GM03348 (cell line): Measurements from ENCODE around the gene GSN.

Source experiments
- DNase-seq: peaks from one replicate; pipeline ENCODE4 v3.0.0; 2012; ENCODE audit warnings: low spot score

The GSN gene

DNA sequence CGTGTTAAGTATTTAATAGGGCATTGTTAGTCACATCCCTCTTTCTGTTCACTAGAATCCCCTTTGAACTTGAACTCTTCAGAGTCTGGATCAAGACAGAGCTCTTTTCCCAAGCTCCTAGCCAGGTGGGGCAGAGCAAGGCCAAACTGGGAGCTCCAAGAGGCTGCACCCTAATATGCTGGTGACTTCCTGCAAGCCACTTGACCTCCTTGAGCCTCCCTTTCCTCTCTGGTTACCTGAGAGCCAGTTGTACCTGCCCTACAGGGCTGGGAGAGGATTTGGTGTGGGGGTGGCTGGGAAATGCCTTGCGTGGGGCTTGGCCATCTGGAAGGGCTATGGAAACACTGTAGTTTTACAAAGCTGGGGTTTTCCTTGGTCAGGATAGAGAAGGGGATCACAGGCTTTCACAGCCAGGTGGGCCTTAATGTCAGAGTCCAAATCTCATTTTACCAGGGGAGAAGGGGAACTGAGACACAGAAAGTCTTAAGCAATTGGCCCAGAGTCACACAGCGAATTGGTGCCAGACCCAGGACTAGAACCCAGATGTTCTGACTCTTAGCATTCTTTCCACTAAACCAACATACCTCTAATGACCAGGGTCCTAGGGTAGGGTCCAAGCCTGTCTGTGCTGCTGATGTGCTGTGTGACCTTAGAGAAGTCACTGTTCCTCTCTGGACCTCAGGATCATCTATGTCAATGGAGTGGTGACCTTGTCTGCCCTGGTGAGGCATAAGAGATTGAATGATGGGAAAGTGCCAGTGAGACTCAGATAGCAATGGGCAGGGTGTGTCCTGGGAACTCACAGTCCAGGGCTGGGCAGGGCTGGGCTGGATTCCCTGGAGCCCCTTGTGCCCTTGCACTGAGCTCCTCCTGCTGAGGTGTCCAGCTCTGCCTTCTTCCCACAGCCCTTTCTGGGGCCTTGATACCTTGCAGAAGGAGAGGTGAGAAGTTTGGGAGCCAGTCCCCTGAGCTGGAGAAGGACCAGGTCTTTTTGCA, 35.8 kb downstream of the GSN start:
- DNase-seq = no peak

- no peak for DNase-seq
Measured at GRCh38 chr9:121304707-121305106, 36.7 kb downstream of the GSN start.

- DNase-seq = peak; percentile 41
Measured at GRCh38 chr9:121305269-121305994, 37.5 kb downstream of the GSN start.

- no peak for DNase-seq
Measured at GRCh38 chr9:121307976-121308375, 40.0 kb downstream of the GSN start.

GRCh38 chr9:121308765-121309164, 40.8 kb downstream of the GSN start:
- no peak for DNase-seq

DNA sequence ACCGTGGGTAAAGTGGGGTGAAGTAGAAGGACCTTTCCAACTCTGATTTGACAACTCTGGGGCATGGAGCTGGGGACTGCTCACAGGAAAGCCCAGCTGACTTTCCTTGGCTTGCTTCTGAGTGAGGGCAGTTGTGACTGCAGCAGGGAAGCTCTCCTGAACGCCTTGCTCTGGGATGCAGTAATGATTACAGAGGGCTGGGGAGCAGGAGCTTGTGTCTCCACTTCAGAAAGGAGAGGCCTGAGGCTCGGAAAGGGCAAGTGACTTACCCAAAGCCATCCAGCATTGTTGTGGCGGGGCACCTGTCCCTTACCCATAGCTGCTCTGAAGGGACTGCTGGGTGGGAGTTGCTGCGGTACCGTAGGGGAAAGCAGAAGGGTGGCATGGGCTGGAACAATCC, 41.2 kb downstream of the GSN start:
- DNase-seq = no peak

- DNase-seq = no peak
Measured at GRCh38 chr9:121309833-121310425, 42.0 kb downstream of the GSN start.

DNA sequence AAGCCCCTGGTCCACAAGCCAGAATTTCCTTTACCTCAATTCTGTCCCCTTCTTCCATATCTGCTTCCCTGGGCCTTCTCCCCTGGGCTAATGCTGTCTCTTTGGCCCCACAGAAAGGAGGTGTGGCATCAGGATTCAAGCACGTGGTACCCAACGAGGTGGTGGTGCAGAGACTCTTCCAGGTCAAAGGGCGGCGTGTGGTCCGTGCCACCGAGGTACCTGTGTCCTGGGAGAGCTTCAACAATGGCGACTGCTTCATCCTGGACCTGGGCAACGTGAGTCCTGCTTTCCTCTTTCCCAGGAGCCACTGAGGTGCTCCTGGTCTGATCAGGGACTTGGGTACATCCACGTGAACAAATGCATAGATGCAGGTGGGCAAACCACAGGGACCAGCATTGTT, 42.6 kb downstream of the GSN start:
- DNase-seq = no peak

- DNase-seq = no peak
Measured at GRCh38 chr9:121312169-121312568, 44.2 kb downstream of the GSN start.

- DNase-seq = no peak
Measured at GRCh38 chr9:121313458-121314152, 45.6 kb downstream of the GSN start.

- no peak for DNase-seq
Measured at GRCh38 chr9:121316378-121316777, 48.4 kb downstream of the GSN start.

DNA sequence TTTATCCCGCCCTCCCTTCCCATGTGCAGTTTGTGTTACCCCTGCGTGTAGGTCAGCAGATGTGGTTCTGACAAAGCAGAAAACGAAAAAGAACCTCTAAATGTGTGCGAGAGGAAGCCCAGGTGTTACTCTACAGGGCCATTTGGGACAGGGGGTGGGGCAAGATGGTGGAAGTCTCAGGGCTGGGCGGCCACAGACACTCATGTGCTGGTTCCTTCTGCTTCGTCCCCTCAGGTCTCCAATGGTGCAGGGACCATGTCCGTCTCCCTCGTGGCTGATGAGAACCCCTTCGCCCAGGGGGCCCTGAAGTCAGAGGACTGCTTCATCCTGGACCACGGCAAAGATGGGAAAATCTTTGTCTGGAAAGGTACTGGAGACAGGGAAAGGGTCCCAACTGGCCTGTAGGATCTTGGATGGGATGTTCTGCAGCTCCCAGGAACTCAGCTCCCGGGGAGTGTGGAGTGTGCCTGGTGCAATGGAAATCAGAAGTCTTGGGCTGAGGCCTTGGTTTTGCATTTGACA, 49.0 kb downstream of the GSN start:
- DNase-seq = no peak

DNA sequence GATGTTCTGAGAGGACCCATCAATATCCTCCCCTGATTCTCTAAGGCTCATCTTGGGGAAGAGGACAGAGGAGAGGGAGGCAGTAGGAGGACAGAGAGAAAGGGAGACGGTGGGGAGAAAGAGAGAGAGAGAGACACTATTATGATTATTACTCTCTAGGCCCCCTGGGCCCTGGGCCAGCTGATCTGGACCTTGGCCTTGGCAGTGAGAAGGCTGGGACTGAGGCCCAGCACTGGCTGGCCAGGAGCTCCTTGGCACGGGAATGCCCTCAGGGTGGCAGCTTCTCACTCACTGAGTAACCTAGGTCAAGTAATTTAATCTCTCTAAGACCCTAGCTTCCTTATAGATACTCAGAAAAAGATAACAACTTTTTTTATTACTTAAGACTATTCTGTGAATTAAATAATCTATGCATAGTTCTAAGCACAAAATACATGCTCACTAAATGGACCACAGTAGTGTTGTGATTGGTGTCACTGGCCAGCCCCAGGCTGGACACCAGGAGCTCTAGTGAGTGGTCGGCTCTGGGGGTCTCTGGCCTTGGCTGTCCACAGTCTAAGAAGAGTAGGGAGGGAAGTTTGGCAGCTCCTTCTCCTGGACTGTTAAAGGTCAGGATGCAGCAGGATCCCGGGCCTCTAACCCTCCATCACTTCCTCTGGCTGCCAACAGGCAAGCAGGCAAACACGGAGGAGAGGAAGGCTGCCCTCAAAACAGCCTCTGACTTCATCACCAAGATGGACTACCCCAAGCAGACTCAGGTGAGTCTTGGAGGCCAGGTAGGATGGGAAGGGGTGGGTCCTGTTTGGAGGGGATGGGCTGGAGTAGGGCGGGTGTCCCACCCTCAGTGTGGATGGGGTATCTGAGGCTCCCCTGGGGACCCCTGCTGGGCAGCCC, 50.0 kb downstream of the GSN start:
- DNase-seq = no peak

- no peak for DNase-seq
Measured at GRCh38 chr9:121318631-121319382, 50.8 kb downstream of the GSN start.

- no peak for DNase-seq
Measured at GRCh38 chr9:121319383-121319780, 51.4 kb downstream of the GSN start.

GRCh38 chr9:121321016-121321503, 53.1 kb downstream of the GSN start:
- no peak for DNase-seq

- peak; percentile 68 for DNase-seq
Measured at GRCh38 chr9:121322037-121322736, 54.2 kb downstream of the GSN start.

DNA sequence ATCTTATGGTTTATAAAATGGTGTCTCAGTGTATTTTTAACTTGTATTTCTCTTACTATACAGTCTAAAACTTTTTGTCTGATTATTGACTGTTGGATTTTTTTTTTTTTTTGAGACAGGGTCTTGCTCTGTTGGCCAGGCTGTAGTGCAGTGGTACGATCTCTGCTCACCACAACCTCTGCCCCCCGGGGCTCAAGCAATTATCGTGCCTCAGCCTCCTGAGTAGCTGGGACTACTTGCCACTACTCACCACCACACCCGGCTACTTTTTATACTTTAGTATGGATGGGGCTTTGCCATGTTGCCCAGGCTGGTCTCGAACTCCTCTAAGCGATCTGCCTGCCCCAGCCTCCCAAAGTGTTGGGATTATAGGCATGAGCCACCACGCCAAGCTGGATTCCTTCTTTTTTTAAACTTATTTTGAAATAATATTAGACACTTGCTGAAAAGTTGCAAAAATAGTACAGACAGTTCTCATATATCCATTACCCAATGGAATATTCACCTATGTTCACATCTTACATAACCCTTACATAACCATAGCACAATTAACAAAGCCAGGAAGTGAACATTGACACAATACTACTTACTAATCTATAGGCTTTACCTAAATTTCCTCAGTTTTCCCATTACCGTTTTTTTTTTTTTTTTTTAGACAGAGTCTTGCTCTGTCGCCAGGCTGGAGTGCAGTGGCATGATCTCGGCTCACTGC, 54.9 kb downstream of the GSN start:
- no peak for DNase-seq
